Sigmoid colon (tissue), 4 donors: ENCODE results near the gene METTL24.

Source experiments
- CTCF ChIP-seq, 4 experiments: fragments of 450-650 bp in 3 of 4; fragments of 200-600 bp in 1 of 4; IDR thresholded peaks; one replicate each; pipeline ENCODE4 v1.5.1; 2016 to 2019; ENCODE audit warnings: antibody characterized with exemption in 4 of 4, mild to moderate bottlenecking in 3 of 4, moderate library complexity in 2 of 4
- POLR2A ChIP-seq, 2 donors: fragments of 450-650 bp; IDR thresholded peaks; one replicate each; pipeline ENCODE4 v1.6.1; 2016; ENCODE audit warnings: antibody characterized with exemption in 2 of 2, mild to moderate bottlenecking in 2 of 2, moderate library complexity in 2 of 2
- POLR2AphosphoS5 ChIP-seq, 4 donors: sonication (generic); formaldehyde crosslinking; IDR thresholded peaks; one replicate each; pipeline ENCODE4 v1.6.1; 2017; ENCODE audit warnings: antibody characterized with exemption in 4 of 4

GRCh38 chr6:110322874-110323242 lies 35.3 kb downstream of the METTL24 start:
- TF ChIP-seq CTCF (IDR thresholded peaks at IDR 0.05) (no peak), POLR2AphosphoS5 (IDR thresholded peaks at IDR 0.05) (no peak), POLR2A (IDR thresholded peaks at IDR 0.05) (no peak)
